ENCODE data around the gene OPCML. TPM values are rescaled to one million over a fixed set of nuclear protein-coding genes. Genes with fewer than 3 reads are reported as not detected.

The OPCML gene
- total and polyA plus RNA-seq, 2 of the 13 experiments (the other 11 are each of a cell fraction or from before 2014, with no cell fraction given), result not detected

DNA sequence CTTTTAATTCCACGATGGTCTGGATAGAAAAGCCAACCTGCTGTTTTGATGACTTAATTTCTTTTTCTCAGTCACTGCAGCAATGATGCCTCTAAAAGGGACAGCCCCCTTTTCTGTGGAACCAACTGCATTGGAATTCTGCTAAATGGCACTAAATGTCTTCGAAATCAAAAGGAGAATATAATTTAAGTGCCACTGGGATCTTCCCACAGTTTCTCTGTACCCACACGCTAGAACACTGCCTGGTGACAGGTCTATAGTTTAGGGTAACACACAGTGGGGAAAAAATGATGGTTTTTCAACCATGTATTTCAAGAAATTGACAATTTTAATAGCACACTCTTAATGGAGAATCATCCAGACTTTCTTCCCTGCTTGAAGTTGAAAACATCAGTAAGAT is 182.3 kb downstream of the OPCML start (continued):
- no peak for TF ChIP-seq ADNP (CRISPR knock-in tag; IDR thresholded peaks at IDR 0.05)
- no peak for TF ChIP-seq ZNF10 (CRISPR knock-in tag; IDR thresholded peaks at IDR 0.05; ENCODE audit: borderline replicate concordance, low read depth)

DNA sequence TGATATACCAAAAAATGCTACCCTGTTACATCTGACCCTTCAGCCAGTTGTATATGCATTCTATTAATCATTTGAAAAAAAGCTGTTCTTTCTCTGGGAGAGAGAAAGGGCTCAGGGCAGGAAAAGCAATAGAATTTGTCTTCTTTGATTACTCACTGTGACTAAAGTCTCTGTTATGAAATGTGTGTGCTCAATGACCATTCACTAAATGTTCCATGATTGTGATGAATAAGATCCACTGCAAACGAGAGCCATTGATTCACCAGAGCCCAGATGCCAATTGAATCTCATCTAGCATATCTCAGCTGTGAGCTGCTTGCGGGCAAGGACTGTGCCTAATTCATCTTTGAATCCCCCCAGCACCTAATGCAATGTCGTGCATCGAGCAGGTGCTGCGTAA is 184.3 kb downstream of the OPCML start:
- intact Hi-C loops (cut with micrococcal nuclease; ENCODE audit: unreplicated experiment), result no loop called here
- Histone ChIP-seq H2AFZ (ENCODE audit: low read length) (no peak overlapping the region), H3K27ac (ENCODE audit: extremely low read length, insufficient read depth, low read length) (no peak overlapping the region), H3K27me3 (ENCODE audit: control insufficient read depth in 1 of 2, insufficient read depth in 2 of 2, low read length in 2 of 2) (no peaks in the 10 kb centered on the region), H3K79me2 (ENCODE audit: insufficient read depth, low read length) (no peaks in the 10 kb centered on the region), H3K4me3 (replicated peaks in 1 of 3; ENCODE audit: insufficient read depth in 1 of 3, low read depth in 2 of 3, low read length in 3 of 3) (no peak overlapping the region), H3K4me1 (ENCODE audit: insufficient read depth, low read length) (no peaks in the 10 kb centered on the region), H4K20me1 (ENCODE audit: insufficient read depth, low read length) (no peaks in the 10 kb centered on the region), H3K4me2 (ENCODE audit: low read depth, low read length) (no peak overlapping the region), H3K9me3 (ENCODE audit: low read length) (no peaks in the 10 kb centered on the region), H3K36me3 (replicated peaks in 1 of 2; ENCODE audit: control insufficient read depth in 1 of 2, insufficient read depth in 2 of 2, low read length in 2 of 2) (no peaks in the 10 kb centered on the region), H3K9ac (ENCODE audit: insufficient read depth, low read depth, low read length) (no peak overlapping the region)
- no peak for ATAC-seq
- 13% methylated on average over 5 of the region's 5 CpGs for WGBS (ENCODE audit: low lambda C conversion rate)
- no peak for DNase-seq (ENCODE audit: low spot score)
- CTCF ChIA-PET (ENCODE audit: low intra/inter-chr PET ratio, low total read pairs), result no interaction called here
- no TSS peak for BruUV-seq (replicated peaks)
- TF ChIP-seq ARID2 (CRISPR knock-in tag; IDR thresholded peaks at IDR 0.05; ENCODE audit: borderline replicate concordance), result no peak
- TF ChIP-seq, protein P1, sequence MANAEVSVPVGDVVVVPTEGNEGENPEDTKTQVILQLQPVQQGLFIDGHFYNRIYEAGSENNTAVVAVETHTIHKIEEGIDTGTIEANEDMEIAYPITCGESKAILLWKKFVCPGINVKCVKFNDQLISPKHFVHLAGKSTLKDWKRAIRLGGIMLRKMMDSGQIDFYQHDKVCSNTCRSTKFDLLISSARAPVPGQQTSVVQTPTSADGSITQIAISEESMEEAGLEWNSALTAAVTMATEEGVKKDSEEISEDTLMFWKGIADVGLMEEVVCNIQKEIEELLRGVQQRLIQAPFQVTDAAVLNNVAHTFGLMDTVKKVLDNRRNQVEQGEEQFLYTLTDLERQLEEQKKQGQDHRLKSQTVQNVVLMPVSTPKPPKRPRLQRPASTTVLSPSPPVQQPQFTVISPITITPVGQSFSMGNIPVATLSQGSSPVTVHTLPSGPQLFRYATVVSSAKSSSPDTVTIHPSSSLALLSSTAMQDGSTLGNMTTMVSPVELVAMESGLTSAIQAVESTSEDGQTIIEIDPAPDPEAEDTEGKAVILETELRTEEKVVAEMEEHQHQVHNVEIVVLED (CRISPR knock-in tag; IDR thresholded peaks at IDR 0.05; ENCODE audit: borderline replicate concordance), result no peak
- TF ChIP-seq, protein P2, sequence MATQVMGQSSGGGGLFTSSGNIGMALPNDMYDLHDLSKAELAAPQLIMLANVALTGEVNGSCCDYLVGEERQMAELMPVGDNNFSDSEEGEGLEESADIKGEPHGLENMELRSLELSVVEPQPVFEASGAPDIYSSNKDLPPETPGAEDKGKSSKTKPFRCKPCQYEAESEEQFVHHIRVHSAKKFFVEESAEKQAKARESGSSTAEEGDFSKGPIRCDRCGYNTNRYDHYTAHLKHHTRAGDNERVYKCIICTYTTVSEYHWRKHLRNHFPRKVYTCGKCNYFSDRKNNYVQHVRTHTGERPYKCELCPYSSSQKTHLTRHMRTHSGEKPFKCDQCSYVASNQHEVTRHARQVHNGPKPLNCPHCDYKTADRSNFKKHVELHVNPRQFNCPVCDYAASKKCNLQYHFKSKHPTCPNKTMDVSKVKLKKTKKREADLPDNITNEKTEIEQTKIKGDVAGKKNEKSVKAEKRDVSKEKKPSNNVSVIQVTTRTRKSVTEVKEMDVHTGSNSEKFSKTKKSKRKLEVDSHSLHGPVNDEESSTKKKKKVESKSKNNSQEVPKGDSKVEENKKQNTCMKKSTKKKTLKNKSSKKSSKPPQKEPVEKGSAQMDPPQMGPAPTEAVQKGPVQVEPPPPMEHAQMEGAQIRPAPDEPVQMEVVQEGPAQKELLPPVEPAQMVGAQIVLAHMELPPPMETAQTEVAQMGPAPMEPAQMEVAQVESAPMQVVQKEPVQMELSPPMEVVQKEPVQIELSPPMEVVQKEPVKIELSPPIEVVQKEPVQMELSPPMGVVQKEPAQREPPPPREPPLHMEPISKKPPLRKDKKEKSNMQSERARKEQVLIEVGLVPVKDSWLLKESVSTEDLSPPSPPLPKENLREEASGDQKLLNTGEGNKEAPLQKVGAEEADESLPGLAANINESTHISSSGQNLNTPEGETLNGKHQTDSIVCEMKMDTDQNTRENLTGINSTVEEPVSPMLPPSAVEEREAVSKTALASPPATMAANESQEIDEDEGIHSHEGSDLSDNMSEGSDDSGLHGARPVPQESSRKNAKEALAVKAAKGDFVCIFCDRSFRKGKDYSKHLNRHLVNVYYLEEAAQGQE (IDR thresholded peaks at IDR 0.05; ENCODE audit: borderline replicate concordance in 1 of 2, low read depth in 1 of 2, low read length in 2 of 2), result no peak
- no peak for TF ChIP-seq PHF21A (CRISPR knock-in tag; IDR thresholded peaks at IDR 0.05)
- TF ChIP-seq, protein P3, sequence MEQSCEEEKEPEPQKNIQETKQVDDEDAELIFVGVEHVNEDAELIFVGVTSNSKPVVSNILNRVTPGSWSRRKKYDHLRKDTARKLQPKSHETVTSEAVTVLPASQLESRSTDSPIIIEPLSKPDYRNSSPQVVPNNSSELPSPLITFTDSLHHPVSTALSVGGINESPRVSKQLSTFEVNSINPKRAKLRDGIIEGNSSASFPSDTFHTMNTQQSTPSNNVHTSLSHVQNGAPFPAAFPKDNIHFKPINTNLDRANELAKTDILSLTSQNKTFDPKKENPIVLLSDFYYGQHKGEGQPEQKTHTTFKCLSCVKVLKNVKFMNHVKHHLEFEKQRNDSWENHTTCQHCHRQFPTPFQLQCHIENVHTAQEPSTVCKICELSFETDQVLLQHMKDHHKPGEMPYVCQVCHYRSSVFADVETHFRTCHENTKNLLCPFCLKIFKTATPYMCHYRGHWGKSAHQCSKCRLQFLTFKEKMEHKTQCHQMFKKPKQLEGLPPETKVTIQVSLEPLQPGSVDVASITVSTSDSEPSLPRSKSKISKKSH (CRISPR knock-in tag; IDR thresholded peaks at IDR 0.05; ENCODE audit: borderline replicate concordance), result no peak
- no peak for TF ChIP-seq SMAD9 (CRISPR knock-in tag; IDR thresholded peaks at IDR 0.05)
- TF ChIP-seq ZNF775 (CRISPR knock-in tag; IDR thresholded peaks at IDR 0.05; ENCODE audit: borderline replicate concordance), result no peak
- TF ChIP-seq HOXA3 (CRISPR knock-in tag; IDR thresholded peaks at IDR 0.05), result no peak
- TF ChIP-seq ATF7 (IDR thresholded peaks at IDR 0.05), result no peak
- no peak for TF ChIP-seq ATF7 (CRISPR knock-in tag; IDR thresholded peaks at IDR 0.05)
- POLR2A ChIA-PET, result no interaction called here
- FAIRE-seq, result no peak
- in situ Hi-C loops (cut with HindIII; ENCODE audit: extremely low pct_ligation_motif_present, low pct_unique_long_range_greater_than_20kb), result no loop called here

All from HepG2 (cell line).